Measurements from ENCODE around the gene DDX42. TPM values are rescaled to one million over a fixed set of nuclear protein-coding genes. Genes with fewer than 3 reads are reported as not detected.
A peak's percentile ranks its signal among the peaks of the same experiment; 100 is the strongest.

The DDX42 gene
- polyA plus RNA-seq, 4 donors, result 155 to 200 (median 186) TPM

- no peak for DNase-seq (ENCODE audit: low read depth in 4 of 4, low spot score in 3 of 4)
Observed at GRCh38 chr17:63820963-63821561, 47.1 kb downstream of the DDX42 start.

- no peak for DNase-seq (ENCODE audit: low read depth in 4 of 4, low spot score in 3 of 4)
Observed at GRCh38 chr17:63821804-63822203, 47.8 kb downstream of the DDX42 start.

GRCh38 chr17:63822537-63822936 is 48.6 kb downstream of the DDX42 start:
- DNase-seq (ENCODE audit: low read depth in 4 of 4, low spot score in 3 of 4), result no peak

GRCh38 chr17:63823659-63824331 is 49.8 kb downstream of the DDX42 start:
- no peak for DNase-seq (ENCODE audit: low read depth in 4 of 4, low spot score in 3 of 4)

GRCh38 chr17:63824362-63824761 is 50.4 kb downstream of the DDX42 start:
- no peak for DNase-seq (ENCODE audit: low read depth in 4 of 4, low spot score in 3 of 4)

GRCh38 chr17:63826468-63827001 is 52.6 kb downstream of the DDX42 start:
- DNase-seq (ENCODE audit: low read depth in 4 of 4, low spot score in 3 of 4), result no peak

- peak; percentile 92 to 95 (median 92) for DNase-seq (ENCODE audit: low read depth in 4 of 4, low spot score in 3 of 4)
Observed at GRCh38 chr17:63827002-63827800, 53.2 kb downstream of the DDX42 start, which contains the start of the genes FTSJ3 and PSMC5. FTSJ3 (minus strand) TSS chr17:63827663; CDS start chr17:63826902, 761 bp downstream. PSMC5 (plus strand) TSS chr17:63827431; CDS start chr17:63827491, 60 bp downstream.

GRCh38 chr17:63827801-63828221 is 53.8 kb downstream of the DDX42 start:
- no peak for DNase-seq (ENCODE audit: low read depth in 4 of 4, low spot score in 3 of 4)

- no peak for DNase-seq (ENCODE audit: low read depth in 4 of 4, low spot score in 3 of 4)
Observed at GRCh38 chr17:63828936-63829335, 55.0 kb downstream of the DDX42 start.

GRCh38 chr17:63830278-63830677 is 56.3 kb downstream of the DDX42 start:
- DNase-seq (ENCODE audit: low read depth in 4 of 4, low spot score in 3 of 4), result no peak

- DNase-seq (ENCODE audit: low read depth in 4 of 4, low spot score in 3 of 4), result no peak
Observed at GRCh38 chr17:63830904-63831491, 57.0 kb downstream of the DDX42 start.

GRCh38 chr17:63831505-63831904 is 57.5 kb downstream of the DDX42 start:
- DNase-seq (ENCODE audit: low read depth in 4 of 4, low spot score in 3 of 4), result no peak

- no peak for DNase-seq (ENCODE audit: low read depth in 4 of 4, low spot score in 3 of 4)
Observed at GRCh38 chr17:63832014-63832413, 58.0 kb downstream of the DDX42 start.

- DNase-seq (ENCODE audit: low read depth in 4 of 4, low spot score in 3 of 4), result no peak
Observed at GRCh38 chr17:63832455-63832854, 58.5 kb downstream of the DDX42 start.

- DNase-seq (ENCODE audit: low read depth in 4 of 4, low spot score in 3 of 4), result no peak
Observed at GRCh38 chr17:63833026-63833740, 59.2 kb downstream of the DDX42 start.

- DNase-seq (ENCODE audit: low read depth in 4 of 4, low spot score in 3 of 4), result no peak
Observed at GRCh38 chr17:63833741-63834373, 59.9 kb downstream of the DDX42 start.

GRCh38 chr17:63834431-63835166 is 60.6 kb downstream of the DDX42 start:
- DNase-seq (ENCODE audit: low read depth in 4 of 4, low spot score in 3 of 4), result no peak

GRCh38 chr17:63835167-63835720 is 61.3 kb downstream of the DDX42 start:
- DNase-seq (ENCODE audit: low read depth in 4 of 4, low spot score in 3 of 4), result no peak

GRCh38 chr17:63836811-63837210 is 62.8 kb downstream of the DDX42 start:
- no peak for DNase-seq (ENCODE audit: low read depth in 4 of 4, low spot score in 3 of 4)

Data from left renal pelvis (tissue), 4 donors.